ENCODE data around the gene RAB6C. TPM values are rescaled to one million over a fixed set of nuclear protein-coding genes. Genes with fewer than 3 reads are reported as not detected.

Gene RAB6C
- not detected in 2 replicates for total RNA-seq

DNA sequence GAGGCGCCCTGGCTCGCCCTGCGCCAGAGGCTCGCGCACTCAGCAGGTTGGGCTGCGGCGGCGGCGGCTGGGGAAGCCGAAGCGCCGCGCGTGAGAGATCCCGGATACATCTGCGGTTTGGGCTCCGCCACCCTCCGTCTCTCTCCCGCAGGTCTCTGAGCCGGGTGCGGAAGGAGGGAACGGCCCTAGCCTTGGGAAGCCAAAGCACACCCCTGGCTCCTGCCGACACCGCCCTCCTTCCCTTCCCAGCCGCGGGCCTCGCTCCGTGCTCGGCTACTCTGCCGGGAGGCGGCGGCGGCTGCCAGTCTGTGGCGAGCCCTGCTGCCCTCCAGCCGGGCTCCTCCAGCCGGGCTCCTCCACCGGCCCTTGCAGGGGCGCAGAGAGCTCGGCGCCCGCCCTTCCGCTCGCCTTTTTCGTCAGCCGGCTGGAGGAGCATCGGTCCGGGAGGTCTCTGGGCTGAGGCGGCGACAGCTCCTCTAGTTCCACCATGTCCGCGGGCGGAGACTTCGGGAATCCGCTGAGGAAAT is at the start of gene RAB6C:
Gene RAB6C, plus strand, starts transcription at position 38 of the 527 bp plus-strand sequence. Its CDS starts 450 bp downstream, at position 488.

Other genes with a start within 250 kb of the RAB6C start
- gene POTEF, start 149.6 kb downstream of the RAB6C start, total RNA-seq, result not detected in 2 replicates
- gene CCDC74B, start 165.4 kb downstream of the RAB6C start, total RNA-seq, result 7.4 and 22.7 TPM in 2 replicates
- 24.1 and 24.4 TPM in 2 replicates for gene SMPD4, start 201.9 kb downstream of the RAB6C start, total RNA-seq
- gene MZT2B, start 202.6 kb downstream of the RAB6C start, total RNA-seq, result 152 and 168 TPM in 2 replicates
- not detected in 2 replicates for gene TUBA3E, start 218.8 kb downstream of the RAB6C start, total RNA-seq

Data from cardiac ventricle fibroblast (primary cell).